ENCODE data around the gene ILDR1. TPM values are rescaled to one million over a fixed set of nuclear protein-coding genes. Genes with fewer than 3 reads are reported as not detected.

ILDR1 gene
- total RNA-seq, 6 experiments from 2014 or later: 0.12 to 0.88 (median 0.33) TPM; not detected in 1

- H3K9me3 ChIP-seq: no peaks in the 10 kb centered on the region
- no peak for ATAC-seq
- no peaks in the 10 kb centered on the region for H3K36me3 ChIP-seq
- DNase-seq: no peak
- WGBS (ENCODE audit: insufficient coverage, low coverage, low lambda C conversion rate, missing lambda C conversion rate): 67% methylated on average over 1 of the region's 1 CpG
- no peaks in the 10 kb centered on the region for H3K27me3 ChIP-seq
- H3K4me3 ChIP-seq: no peak overlapping the region
- H3K27ac ChIP-seq: no peak overlapping the region
- intact Hi-C loops (cut with DNase I): no loop called here
- TF ChIP-seq POLR2A (IDR thresholded peaks at IDR 0.05) (no peak), CTCF (IDR thresholded peaks at IDR 0.05) (no peak)
- no peaks in the 10 kb centered on the region for H3K4me1 ChIP-seq
Observed at GRCh38 chr3:122032531-122032930, 10.5 kb upstream of the ILDR1 start.

DNA sequence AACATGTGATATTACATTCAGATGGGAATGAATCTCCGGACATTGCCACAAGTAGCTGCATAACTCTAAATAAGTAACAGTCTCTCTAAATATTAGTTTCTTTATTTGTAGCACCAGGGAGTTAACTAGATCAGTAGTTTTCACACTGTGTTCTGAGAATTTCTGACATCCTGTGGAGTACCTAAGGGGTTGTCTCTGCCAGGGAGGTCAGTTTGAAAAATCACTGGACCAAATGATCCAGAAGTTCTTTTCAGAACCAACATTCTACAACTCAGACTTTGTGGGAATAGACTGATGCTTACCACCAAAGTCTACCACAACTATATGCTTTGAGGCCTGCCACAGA, 9.0 kb upstream of the ILDR1 start:
- Histone ChIP-seq H3K4me3 (no peak overlapping the region), H3K36me3 (no peaks in the 10 kb centered on the region), H3K9me3 (no peaks in the 10 kb centered on the region), H3K4me1 (no peaks in the 10 kb centered on the region), H3K27me3 (no peaks in the 10 kb centered on the region), H3K27ac (no peak overlapping the region)
- no peak for TF ChIP-seq CTCF (IDR thresholded peaks at IDR 0.05)
- TF ChIP-seq POLR2A (IDR thresholded peaks at IDR 0.05): no peak
- DNase-seq (no peak), ATAC-seq (no peak)
- 71% methylated on average over 1 of the region's 1 CpG for WGBS (ENCODE audit: insufficient coverage, low coverage, low lambda C conversion rate, missing lambda C conversion rate)
- intact Hi-C loops (cut with DNase I): no loop called here

DNA sequence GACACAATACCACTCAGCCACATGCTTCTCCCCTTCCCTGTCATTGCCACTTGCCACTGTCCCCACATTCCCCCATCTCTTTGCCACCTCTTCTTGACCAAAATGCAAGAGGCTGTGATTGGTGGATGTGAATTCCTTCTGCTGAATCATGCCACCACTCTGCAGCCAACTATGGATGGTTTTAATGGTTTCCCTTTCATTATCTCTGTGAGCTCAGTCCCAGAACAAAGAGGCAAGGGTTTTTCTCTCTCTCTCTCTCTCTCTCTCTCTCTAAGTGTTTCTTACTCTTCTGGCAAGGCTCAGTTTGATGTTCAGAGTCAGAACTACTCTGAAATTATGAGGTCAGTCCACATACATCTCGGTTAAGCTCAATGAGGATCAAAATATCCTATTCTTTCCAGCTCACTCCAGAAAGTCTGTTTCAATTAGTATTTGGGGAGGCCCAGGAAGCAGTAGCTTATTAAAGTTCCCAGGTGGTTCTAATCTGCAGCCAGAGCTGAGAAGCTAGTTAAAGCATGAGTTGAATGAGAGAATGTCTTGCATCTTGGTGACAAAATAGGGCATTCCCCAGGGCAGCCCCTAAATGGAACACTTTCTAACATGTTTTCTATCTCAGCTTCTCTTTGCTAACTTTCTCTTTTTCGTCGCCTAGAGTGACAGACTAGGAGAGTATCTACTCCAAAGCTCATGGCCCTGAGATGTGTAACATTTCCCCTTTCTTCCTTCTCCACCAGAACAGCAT, 8.5 kb upstream of the ILDR1 start:
- no peak for TF ChIP-seq POLR2A (IDR thresholded peaks at IDR 0.05)
- TF ChIP-seq CTCF (IDR thresholded peaks at IDR 0.05): no peak
- no peaks in the 10 kb centered on the region for H3K9me3 ChIP-seq
- H3K4me1 ChIP-seq: no peaks in the 10 kb centered on the region
- ATAC-seq: no peak
- DNase-seq: no peak
- H3K4me3 ChIP-seq: no peak overlapping the region
- no peak overlapping the region for H3K27ac ChIP-seq
- 52% methylated on average over 3 of the region's 3 CpGs for WGBS (ENCODE audit: insufficient coverage, low coverage, low lambda C conversion rate, missing lambda C conversion rate)
- H3K27me3 ChIP-seq: no peaks in the 10 kb centered on the region
- intact Hi-C loops (cut with DNase I): no loop called here
- no peaks in the 10 kb centered on the region for H3K36me3 ChIP-seq

- no peak overlapping the region for H3K4me3 ChIP-seq
- DNase-seq (no peak), ATAC-seq (no peak)
- no peak for TF ChIP-seq POLR2A (IDR thresholded peaks at IDR 0.05)
- no peaks in the 10 kb centered on the region for H3K36me3 ChIP-seq
- no peak overlapping the region for H3K27ac ChIP-seq
- no peaks in the 10 kb centered on the region for H3K27me3 ChIP-seq
- intact Hi-C loops (cut with DNase I): no loop called here
- no peaks in the 10 kb centered on the region for H3K4me1 ChIP-seq
- H3K9me3 ChIP-seq: no peaks in the 10 kb centered on the region
Observed at GRCh38 chr3:122025296-122025695, 3.2 kb upstream of the ILDR1 start.

DNA sequence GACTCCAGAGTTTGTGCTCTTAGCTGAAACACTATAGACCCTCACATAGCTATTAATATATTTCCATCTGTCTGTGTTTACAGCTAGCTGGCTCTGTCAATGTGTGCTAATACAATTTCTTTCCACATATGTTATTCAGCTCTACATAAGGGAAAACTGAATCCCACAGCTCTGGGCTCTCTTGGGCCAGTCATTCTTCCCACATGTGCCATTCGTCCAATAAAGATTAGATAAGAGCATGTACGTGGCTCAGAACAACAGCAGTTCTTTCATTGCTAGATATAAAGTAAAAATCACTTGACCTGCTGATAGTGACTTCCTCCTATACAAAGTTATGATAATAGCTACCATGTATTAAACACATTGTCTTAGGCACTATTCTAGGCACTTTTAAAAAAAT, 2.8 kb upstream of the ILDR1 start:
- H3K27me3 ChIP-seq: no peaks in the 10 kb centered on the region
- WGBS (ENCODE audit: insufficient coverage, low coverage, low lambda C conversion rate, missing lambda C conversion rate): 25% methylated on average over 2 of the region's 2 CpGs
- no peak overlapping the region for H3K4me3 ChIP-seq
- no peaks in the 10 kb centered on the region for H3K9me3 ChIP-seq
- H3K27ac ChIP-seq: no peak overlapping the region
- ATAC-seq: no peak
- H3K4me1 ChIP-seq: no peaks in the 10 kb centered on the region
- intact Hi-C loops (cut with DNase I): no loop called here
- TF ChIP-seq POLR2A (IDR thresholded peaks at IDR 0.05): no peak
- TF ChIP-seq CTCF (IDR thresholded peaks at IDR 0.05): no peak
- DNase-seq: no peak
- H3K36me3 ChIP-seq: no peaks in the 10 kb centered on the region
